Inferior parietal cortex (tissue), 1 donor: ENCODE results near the gene SHANK3.
A peak's percentile ranks its signal among the peaks of the same experiment; 100 is the strongest.
"Not testable (repeated sequence)": the region's sequence is repeated elsewhere in the genome, so short reads cannot be mapped to it uniquely, and the experiment has no call there.

Source experiments
- DNase-seq: peaks from one replicate; pipeline ENCODE4 v3.0.0-alpha.2; 2016; ENCODE audit errors: extremely low spot score

SHANK3 gene

DNA sequence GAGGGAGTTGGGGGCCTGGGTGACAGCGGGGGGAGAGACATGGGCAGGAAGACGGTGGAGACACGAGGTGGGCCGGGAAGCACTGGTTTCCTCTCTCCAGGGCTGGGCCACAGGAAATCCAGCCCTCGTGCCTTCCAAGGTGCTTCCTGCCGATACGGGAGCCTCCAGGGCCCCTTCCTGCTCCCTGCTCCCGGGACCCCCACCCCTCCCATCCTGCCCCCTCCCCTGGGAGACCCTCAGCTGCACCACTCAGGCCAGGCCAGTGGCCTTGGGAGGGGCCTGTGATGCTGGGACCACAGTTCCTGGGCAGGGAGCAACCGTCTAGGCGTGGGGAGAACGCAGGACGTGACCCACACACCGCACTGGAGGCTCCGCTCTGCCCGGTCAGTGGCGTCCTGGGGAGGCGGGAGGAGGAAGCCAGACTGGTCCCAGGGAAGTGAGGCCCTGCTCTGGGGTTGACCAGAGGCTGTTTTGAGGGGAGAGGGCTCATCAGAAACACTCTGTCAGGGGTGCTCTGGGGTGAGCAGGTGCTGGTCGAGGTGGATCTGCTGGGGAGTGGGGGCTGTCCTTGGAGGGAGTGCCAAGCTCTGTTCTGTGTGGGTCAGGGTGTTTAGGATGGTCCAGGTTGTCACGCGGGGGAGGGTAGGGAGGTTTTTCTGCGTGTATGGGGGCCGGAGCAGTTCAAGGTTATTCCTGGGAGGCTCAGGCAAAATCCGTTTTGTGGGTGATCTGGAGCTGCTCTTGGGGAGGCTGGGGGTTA, at the start of gene SHANK3:
TSS of gene SHANK3 (plus strand) at position 353 of the 760 bp plus-strand sequence.
- DNase-seq = no peak

DNA sequence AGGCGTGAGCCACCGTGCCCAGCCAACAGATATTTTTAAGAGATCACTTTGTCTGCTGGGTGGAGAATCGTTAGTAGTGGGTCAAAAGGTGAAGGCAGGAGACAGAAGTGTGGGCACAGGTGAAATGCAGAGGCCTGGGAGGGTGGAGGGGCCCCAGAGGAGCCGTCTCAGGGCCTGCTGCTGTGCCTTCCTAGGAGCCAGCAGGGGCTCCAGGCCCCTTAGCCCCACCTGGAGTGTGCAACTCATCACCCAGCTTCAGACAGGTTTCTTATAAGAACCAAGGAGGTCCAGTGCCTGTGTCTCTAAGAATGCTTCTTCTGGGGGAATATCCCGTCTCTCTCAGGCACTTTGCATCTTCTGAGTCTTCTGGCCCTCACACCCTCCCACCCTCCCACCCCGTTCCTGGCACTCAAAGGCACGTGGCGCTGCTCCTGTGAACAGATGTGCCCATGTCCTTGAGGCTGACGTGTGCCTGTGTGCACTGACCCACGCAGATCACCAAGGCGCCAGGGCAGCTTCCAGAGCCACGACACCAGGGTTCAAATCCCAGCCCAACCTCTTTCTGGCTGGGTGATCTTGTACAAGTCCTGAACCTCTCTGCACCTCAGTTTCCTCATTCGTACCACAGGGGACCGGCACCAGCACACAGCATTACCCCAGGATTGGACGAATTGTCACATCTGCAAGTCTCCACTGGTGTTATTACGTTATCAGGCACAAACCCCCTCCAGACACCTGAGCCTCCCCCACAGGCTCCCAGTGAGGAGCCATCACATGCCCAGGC, 48.1 kb upstream of the SHANK3 start:
- no peak for DNase-seq

DNA sequence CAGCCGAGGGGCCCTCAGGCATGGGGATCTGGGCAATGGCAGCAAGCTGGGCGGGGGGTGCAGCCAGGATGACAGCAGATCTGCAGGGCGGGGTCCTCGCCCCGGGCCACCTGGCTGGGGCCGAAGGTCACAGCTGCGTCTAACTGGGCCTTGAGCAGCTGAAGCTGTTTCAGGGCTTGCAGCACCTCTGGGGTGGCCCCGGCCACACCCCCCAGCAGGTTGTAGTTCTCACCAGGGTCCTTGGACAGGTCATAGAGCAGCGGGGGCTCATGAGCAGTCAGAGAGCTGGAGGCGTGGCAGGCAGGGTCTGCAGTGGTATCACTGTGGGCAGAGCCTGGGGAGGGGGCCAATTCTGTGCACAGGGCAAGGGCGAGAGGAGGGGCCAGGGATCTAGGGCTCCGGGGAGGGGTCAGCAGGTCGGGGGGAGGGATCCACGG, 47.5 kb upstream of the SHANK3 start:
- DNase-seq = no peak

DNA sequence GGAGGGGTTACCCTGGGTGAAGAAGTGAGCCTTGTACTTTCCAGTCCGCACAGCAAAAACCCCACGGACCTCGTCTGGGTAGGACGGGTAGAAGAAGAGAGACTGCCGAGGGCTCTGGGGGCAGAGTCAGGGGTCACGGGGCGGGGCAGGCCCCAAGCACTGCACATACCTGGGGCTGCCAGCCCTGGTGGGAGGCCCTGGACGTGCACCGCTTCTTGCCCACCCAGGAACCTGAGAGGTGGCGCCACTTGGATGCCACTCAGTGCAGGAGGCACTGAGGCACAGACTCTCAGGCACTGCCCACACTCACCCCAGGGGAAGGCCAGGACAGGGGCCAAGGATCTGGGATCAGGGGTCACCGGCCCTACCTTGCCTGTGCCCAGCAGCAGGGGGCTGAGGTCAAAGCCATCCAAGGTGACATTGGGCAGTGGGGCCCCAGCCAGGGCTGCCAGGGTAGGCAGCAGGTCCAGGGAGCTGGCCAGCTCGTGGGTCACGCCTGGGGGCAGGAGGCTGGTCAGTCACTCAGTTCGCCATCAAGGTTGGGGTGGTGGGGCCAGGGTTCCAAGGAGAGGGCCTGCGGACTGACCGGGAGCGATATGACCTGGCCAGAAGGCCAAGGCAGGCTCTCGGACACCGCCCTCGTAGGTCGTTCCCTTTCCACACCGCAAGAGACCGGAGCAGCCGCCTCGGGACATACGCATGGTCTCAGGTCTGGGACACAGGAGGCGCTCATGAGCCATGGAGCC, 46.9 kb upstream of the SHANK3 start:
- no peak for DNase-seq

DNA sequence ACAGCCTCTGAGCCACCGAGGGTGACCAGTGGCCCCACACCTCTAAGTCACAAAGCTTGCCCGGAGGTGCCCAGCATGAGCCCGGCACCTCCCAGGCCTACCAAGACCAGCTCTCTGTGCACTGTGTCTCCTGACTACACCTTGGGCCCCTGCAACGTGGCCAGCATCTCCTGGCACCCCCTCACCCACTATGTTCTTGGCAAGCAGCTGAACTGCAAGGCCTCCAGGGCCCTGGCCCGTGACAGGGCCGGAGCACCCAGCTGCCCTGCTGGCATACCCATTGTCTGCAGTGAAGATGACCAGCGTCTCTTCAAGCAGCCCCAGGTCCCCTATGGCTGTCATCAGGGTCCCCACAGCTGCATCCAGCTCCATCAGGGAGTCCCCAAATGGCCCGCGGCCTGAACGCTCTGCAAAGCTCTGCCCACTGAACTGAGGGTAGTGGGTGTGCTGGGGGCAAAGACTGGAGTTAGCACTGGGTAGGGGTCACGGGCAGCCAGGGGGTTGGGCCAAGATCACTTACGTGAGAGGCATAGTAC, 46.2 kb upstream of the SHANK3 start:
- no peak for DNase-seq

DNA sequence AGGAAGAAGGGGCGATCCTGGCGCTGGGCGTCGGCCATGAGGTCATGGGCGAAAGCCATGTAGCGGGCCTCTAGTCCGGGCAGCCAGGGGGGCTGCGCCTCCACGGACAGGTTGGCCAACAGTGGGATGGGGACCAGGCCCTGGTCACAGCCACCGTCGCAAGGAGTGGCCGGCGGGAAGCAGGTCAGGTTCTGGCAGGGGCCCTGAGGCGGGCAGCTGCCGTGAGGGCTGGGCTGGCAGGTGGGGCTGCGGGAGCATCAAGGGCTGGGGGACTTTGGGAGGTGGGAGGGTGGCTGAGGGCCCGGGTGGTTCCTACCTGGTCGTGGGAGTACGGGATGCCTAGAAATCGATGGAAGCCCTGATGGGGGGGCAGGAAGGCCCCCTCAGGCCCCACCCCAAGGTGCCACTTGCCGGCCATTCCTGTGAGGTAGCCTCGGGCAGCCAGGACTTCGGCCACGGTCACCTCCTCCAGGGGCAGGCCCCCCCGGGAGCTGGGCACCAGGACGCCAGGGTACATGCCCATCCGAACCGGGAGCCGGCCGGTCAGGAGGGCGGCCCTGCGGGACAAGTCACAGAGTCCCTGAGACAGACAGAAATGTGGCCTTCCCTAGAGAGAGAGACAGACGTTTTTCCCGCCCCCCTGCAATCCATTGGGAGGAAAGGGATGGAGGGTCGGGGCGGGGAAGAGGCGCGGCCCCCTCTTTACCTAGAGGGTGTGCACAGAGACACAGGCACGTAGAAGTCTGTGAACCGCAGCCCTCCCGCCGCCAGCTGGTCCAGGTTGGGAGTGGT, 45.6 kb upstream of the SHANK3 start:
- DNase-seq = no peak

DNA sequence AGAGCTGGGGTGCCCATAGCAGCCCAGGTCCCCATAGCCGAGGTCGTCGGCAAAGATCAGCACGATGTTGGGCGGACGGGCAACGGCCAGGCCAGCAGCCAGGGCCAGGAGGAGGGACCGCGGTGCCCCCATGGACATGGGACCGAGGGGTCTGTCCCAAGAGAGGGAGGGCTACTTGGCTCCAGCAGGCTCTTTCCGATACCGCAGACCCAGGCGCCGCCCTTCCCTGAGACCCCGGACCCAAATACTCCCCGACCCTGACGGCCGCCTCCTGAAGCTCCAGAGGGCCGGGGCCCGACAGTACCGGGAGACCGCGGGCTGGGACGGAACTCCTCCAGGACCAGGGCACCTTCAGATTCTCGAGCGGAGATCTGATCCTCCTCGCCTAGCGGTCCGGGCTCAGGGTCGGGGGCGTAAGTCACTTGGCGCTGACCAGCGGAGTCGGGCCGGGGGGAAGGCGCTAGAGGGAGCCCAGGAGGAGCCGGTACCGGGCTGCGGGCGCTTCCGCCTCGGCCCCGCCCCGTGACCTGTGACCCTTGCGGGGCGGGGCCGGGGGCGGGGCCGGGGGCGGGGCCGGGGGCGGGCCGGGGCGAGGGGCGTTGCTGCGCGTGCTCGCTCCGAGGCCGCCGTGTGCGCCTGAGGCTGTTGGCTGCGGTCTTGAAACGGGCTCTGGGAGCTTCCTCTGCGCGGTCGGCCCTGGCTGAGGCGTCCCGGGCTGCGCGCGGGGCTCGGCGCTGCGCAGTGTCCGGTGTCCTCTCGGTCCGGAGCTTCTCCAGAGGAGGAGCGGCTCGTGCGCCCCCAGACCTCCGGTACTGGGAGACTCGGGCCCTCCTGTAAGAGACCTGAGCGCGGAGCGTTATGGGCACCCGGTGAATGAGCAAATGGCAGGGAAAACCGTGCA, 44.7 kb upstream of the SHANK3 start, which contains the start of gene ARSA:
TSS of gene ARSA (minus strand) at position 511 of the 901 bp plus-strand sequence. CDS start at position 138, 373 bp downstream.
- peak; percentile 62 for DNase-seq

DNA sequence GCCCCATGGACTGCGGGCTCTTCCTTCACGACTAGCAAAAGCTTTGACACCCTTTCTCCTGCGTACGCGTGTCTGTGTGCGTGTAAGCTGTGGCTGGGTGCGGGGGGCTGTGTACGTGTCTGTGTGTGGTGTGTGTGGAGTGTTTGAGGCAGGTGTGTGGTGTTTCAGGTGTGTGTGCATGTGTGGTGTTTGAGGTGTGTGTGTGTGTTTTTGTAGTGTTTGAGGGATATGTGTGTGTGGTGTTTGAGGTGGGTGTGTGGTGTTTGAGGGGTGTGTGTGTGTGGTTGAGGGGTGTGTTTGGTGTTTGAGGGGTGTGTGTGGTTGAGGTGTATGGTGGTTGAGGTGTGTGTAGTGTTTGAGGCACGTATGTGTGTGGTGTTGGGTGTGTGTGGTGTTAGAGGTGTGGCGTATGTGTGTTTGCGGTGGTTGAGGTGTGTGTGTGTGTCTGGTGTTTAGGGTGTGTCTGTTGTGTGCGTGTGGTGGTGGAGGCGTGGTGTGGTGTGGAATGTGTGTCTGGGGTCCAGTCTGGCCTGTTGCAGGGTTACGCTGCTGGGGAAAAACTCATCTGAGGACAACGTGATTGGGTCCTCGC, 44.0 kb upstream of the SHANK3 start:
- no peak for DNase-seq

DNA sequence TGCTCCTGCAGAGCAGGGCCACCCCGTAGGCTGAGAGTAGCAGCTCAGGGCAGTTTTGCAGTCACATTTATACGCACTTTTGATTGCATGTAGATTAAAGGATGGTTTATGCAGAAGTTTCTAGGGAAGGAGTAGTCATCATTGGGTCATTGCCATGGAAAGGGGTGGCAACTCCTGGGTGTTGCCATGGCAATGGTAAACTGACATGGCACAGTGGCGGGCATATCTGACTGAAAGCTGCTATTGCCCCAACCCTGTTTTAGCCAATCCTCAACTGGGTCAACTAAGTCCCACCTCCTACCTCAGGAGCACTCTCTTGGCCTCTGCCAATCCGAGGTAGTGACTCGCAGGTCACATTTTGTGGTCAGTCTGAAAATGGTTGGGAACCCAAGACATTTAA, 42.2 kb upstream of the SHANK3 start:
- no peak for DNase-seq

DNA sequence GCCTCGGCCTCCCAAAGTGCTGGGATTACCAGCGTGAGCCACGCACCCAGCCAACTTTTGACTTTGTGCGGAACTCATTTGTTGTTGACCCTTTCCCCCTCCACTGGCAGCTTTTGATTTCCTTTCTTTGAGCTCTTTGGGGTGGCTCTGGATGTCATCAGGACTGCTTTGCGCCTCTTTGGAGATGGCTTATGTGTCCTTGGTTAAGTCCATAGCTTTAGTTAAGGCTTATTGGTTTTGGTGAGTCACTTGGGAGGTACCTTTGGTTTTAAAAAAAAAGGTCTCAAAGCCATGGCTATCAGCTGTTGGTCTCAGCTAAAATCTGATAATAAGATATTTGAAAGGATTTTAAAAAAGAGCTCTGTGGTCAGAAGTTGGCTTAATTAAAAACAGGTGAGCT, 39.5 kb upstream of the SHANK3 start:
- no peak for DNase-seq

DNA sequence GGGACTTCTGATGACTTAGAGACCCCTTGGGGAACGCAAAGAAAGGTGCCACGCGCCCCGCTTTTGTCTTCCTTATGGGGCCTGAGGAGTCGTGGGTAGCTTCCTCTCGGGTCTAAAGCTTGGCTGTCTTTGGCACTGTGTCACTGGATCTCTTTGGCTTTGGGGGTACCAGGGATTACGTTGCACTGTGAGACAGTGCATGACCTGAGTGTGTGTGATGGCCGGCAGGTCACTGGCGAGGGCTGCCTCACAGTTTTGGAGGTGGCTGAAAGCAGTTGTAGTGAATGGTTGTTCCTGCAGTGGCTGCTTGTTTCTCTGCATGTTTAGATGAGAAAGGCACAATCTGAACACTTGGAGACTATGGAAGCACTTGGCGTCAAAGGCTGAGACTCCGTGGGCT, 38.9 kb upstream of the SHANK3 start:
- no peak for DNase-seq

DNA sequence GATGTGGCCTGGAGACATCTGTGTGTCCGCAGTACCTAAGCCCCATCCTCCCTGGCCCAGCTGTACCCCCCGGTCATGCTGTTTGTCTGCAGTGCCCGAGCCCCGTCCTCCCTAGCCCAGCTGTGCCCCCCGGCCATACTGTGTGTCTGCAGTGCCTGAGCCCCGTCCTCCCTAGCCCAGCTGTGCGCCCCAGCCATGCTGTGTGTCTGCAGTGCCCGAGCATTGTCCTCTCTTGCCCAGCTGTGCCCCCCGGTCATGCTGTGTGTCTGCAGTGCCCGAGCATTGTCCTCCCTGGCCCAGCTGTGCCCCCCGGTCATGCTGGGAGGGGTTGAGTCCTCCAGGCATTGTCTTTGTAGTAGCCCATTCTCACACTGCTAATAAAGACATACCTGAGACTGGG, 37.0 kb upstream of the SHANK3 start:
- DNase-seq = no peak

DNA sequence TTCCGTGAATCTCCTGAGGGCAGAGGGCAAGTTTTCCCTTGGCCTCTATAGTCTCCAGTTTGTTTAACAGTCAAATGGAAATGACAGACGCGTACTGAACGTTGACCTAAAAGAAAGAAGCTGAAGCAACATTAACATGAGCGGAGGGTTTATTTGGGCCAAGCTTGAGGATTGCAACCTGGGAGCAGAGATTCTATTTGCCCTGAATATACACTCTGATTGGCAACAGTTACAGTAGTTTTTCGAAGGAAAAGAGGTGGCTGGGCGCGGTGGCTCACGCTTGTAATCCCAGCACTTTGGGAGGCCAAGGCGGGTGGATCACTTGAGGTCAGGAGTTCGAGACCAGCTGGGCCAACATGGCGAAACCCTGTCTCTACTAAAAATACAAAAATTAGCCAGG, 32.3 kb upstream of the SHANK3 start:
- not testable (repeated sequence) for DNase-seq

DNA sequence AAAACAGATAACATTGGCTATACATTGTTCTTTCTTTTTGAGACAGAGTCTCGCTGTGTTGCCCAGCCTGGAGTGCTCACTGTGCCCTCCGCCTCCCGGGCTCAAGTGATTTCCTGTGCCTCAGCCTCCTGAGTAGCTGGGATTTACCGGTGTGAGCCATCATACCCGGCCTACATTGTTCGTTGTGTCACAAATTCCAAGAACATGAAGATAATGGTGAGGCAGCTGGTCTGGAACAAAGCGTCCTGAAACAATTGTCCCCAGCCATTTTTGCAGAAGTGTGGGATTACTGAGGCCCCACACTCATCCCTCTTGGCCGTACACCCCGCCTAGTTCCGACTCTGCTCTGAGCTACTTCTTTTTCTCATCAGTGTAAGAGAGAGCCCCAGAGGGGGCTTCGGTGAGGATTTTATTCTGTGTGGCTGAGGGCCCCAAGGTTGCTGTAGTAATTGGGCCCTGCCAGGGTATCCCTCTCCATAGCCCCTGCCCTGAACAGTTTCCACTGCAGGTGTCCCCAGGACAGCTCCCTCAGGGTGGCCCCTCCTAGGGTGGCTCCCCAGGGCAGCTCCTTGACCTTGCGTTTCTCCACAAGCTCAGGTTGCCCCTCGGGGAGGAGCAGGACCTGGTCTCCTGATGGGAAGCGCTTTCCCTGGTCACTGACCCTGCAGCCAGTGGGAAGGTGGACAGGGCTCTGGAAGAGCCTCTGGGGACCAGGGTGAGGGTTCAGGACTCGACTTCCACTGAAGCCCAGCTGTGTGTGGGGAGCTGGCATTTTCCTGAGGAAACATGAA, 31.6 kb upstream of the SHANK3 start:
- no peak for DNase-seq

DNA sequence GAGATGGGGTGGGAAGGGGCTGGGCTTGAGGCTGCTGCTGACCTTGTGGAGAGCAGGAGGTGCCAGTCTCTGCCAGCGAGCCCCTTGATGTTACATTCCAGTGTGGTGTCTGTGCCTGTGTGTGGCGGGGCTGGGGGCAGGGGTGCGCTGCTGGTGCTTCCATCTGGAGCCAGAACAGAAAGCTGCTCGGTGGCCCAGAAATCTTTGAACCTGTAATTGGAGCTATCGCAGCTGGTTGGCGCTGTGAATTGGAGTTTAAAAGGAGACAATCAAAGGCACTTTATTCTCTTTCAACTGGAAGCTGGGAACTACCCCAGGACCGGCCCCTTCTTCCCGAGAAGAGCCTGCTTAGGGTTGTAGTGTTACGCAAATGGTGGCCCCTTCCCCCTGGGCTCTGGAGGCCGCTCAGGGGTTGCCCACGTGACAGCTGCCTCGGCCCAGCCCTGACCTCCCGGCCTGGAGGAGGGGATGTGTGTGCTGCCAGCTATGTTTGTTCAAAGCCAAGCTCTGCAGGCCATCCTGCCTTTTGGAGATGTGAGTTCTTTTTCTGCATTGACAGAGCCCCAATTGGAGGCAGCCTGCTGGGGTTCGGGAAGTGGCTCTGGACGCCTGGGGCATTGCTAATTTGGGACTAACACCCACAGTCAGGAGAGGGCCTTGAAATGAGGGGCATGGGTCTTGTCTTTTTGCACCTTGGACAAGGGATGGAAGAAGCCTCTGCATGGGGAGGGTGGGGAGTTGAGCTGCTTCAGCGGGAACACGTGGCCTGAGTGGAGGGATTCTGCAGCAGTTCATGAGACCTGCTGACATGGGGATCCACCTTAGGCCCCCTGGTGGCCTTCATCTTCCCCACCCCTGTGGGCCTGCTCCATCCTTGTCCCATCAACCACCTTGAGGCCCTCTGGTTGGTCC, 30.7 kb upstream of the SHANK3 start:
- DNase-seq = peak; percentile 27

DNA sequence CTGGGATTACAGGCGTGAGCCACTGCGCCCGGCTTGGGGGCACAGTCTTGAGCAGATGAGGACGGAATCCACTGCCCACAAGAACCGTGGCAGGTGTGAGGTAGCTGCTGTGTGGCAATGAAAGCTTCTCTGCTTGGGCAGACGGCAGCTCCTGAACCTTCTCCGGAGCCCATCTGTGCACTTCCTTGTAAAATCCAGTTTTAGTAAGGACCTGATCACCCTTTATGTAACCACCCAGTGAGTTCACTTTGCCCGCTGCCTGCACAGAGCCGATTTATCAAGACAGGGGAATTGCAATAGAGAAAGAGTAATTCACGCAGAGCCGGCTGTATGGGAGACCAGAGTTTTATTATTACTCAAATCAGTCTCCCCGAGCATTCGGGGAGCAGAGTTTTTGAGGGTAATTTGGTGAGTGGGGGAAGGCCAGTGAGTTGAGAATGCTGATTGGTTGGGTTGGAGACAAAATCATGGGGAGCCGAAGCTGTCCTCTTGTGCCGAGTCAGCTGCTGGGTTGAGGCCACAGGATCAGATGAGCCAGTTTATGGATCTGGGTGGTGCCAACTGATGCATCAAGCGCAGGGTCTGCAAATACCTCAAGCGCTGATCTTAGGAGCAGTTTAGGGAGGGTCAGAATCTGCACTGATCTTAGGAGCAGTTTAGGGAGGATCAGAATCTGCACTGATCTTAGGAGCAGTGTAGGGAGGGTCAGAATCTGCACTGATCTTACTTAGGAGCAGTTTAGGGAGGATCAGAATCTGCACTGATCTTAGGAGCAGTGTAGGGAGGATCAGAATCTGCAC, 29.4 kb upstream of the SHANK3 start:
- DNase-seq = not testable (repeated sequence)

DNA sequence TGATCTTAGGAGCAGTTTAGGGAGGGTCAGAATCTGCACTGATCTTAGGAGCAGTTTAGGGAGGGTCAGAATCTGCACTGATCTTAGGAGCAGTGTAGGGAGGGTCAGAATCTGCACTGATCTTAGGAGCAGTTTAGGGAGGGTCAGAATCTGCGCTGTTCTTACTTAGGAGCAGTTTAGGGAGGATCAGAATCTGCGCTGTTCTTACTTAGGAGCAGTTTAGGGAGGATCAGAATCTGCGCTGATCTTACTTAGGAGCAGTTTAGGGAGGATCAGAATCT, 28.9 kb upstream of the SHANK3 start:
- not testable (repeated sequence) for DNase-seq
